BE2C (cell line): ENCODE measurements around the gene CUBN.

Source experiments
- DNase-seq: peaks from one replicate; pipeline ENCODE4 v3.0.0-alpha.2; 2020
- H3K27me3 ChIP-seq: fragments of 250-450 bp; sonication (Bioruptor Pico); 2 replicates; pipeline ENCODE4 v1.5.1; 2020; ENCODE audit warnings: mild to moderate bottlenecking
- H3K36me3 ChIP-seq: fragments of 250-450 bp; sonication (Bioruptor Pico); 2 replicates; pipeline ENCODE4 v1.5.1; 2020; ENCODE audit warnings: mild to moderate bottlenecking
- H3K4me1 ChIP-seq: fragments of 250-450 bp; sonication (Bioruptor Pico); 2 replicates; pipeline ENCODE4 v1.5.1; 2020
- H3K4me3 ChIP-seq: 2 replicates; pipeline ENCODE4 v1.5.1; 2011; ENCODE audit warnings: low read depth, low read length
- H3K9me3 ChIP-seq: fragments of 250-450 bp; sonication (Bioruptor Pico); 2 replicates; pipeline ENCODE4 v1.5.1; 2020
- CTCF ChIP-seq: IDR thresholded peaks from 2 replicates; pipeline ENCODE4 v1.5.1; 2012; ENCODE audit warnings: mild to moderate bottlenecking, low read depth, low read length

Gene CUBN

GRCh38 chr10:16988900-16989299 is 140.7 kb downstream of the CUBN start:
- Histone ChIP-seq H3K9me3 (no peaks in the 10 kb centered on the region), H3K4me3 (no peak overlapping the region), H3K27me3 (no peaks in the 10 kb centered on the region), H3K36me3 (no peaks in the 10 kb centered on the region), H3K4me1 (no peaks in the 10 kb centered on the region)
- no peak for DNase-seq
- TF ChIP-seq CTCF = no peak

- H3K4me3 ChIP-seq = no peak overlapping the region
- no peaks in the 10 kb centered on the region for H3K9me3 ChIP-seq
- TF ChIP-seq CTCF = no peak
- DNase-seq = no peak
- H3K27me3 ChIP-seq = no peaks in the 10 kb centered on the region
- no peaks in the 10 kb centered on the region for H3K4me1 ChIP-seq
- no peaks in the 10 kb centered on the region for H3K36me3 ChIP-seq
These were observed 141.5 kb downstream of the CUBN start for GRCh38 chr10:16987976-16988610.

GRCh38 chr10:16987206-16987621 is 142.4 kb downstream of the CUBN start:
- H3K9me3 ChIP-seq = no peaks in the 10 kb centered on the region
- no peak for TF ChIP-seq CTCF
- DNase-seq = no peak

DNA sequence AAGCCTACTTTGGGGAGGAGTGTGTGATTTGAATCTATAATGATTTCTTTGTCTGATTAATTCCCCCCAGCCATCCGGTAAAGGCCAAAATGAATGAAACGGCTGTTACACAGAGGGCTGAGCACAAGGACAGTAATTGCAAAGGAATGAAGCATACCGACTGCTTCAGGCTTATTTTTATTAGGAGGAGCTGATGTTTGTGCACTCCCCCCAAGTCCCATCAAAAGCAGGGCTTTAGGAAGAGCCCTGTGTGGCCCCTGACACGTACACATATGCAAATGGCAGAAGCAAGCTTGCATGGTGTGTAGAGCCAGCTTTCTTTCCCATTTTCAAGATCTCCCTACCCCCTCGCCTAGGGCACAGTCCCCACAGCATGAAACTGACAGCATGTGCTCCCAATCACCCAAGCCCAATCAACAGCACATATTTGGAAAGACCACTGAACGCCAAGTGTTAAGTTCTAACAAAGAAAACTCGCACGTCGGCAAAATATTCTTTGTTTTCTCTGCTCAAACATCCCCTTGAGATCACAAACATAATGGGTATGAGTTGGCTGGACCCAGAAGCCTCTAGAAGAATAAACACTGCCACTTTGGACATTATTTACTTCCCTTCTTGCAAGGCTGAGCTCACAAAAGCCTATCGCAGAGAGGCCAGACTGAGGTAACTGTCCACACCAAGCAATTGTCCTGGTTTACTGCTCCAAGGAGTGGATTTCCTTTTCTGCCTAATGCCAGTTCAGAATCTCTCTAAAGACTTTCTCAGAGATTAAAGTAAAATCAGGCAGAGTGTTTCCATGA is 143.0 kb downstream of the CUBN start:
- no peak for DNase-seq
- no peak for TF ChIP-seq CTCF
- H3K27me3 ChIP-seq = no peaks in the 10 kb centered on the region
- no peaks in the 10 kb centered on the region for H3K4me1 ChIP-seq
- no peak overlapping the region for H3K4me3 ChIP-seq
- H3K36me3 ChIP-seq = no peaks in the 10 kb centered on the region
- H3K9me3 ChIP-seq = no peaks in the 10 kb centered on the region

More at GRCh38 chr10:16987206-16987621, 142.4 kb downstream of the CUBN start:
- Histone ChIP-seq H3K4me1 (no peaks in the 10 kb centered on the region), H3K36me3 (no peaks in the 10 kb centered on the region), H3K4me3 (no peak overlapping the region), H3K27me3 (no peaks in the 10 kb centered on the region)

GRCh38 chr10:16986082-16986405 is 143.6 kb downstream of the CUBN start:
- no peak for TF ChIP-seq CTCF
- Histone ChIP-seq H3K4me3 (no peak overlapping the region), H3K4me1 (no peaks in the 10 kb centered on the region), H3K27me3 (no peaks in the 10 kb centered on the region), H3K9me3 (no peaks in the 10 kb centered on the region), H3K36me3 (no peaks in the 10 kb centered on the region)
- no peak for DNase-seq

DNA sequence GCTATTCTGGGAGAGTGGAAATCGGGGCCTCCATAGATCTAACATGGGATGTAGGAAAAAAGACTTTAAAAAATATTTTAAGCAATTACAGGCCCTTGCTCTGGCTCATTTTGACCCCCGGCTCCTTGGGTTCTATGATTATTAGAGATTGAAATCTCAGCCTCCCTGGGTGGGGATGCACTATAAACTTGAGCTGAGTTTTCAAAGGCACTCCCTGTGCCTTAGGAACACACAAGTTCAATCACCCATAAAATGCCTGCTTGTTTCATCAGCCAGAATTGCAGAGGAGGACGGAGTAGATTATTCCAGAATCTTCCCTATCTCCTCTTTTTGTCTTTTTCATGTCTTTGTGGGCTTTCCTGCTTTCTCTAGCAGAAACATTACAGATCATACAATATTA is 145.4 kb downstream of the CUBN start:
- Histone ChIP-seq H3K4me1 (no peaks in the 10 kb centered on the region), H3K4me3 (no peak overlapping the region), H3K27me3 (no peaks in the 10 kb centered on the region), H3K36me3 (no peaks in the 10 kb centered on the region), H3K9me3 (no peaks in the 10 kb centered on the region)
- no peak for DNase-seq
- TF ChIP-seq CTCF = no peak
